Activated CD4-positive, alpha-beta T cell treated with anti-CD3 and anti-CD28 coated beads, Interleukin-2, Interleukin-4, amounts not matched to agents 100 ng/mL and 50 ng/mL, durations not matched to agents 16 hours and 8 hours (primary cell): Measurements from ENCODE around the gene ATP2B1.
"Not testable (repeated sequence)": the region's sequence is repeated elsewhere in the genome, so short reads cannot be mapped to it uniquely, and the experiment has no call there.

Experiments
- DNase-seq: peaks from one replicate; pipeline ENCODE4 v3.0.0-alpha.2; 2020; ENCODE audit warnings: low spot score

The ATP2B1 gene

GRCh38 chr12:89708565-89709156 is at the start of gene ATP2B1:
TSS of gene ATP2B1 (minus strand) at chr12:89708838. CDS start at chr12:89655886, 52,952 bp downstream.
- DNase-seq: peak; percentile 83

- not testable (repeated sequence) for DNase-seq
Observed at GRCh38 chr12:89757987-89758386, 49.3 kb upstream of the ATP2B1 start.

- peak; percentile 93 for DNase-seq
Observed at GRCh38 chr12:89756585-89757398, 48.2 kb upstream of the ATP2B1 start.

- DNase-seq: no peak
Observed at GRCh38 chr12:89756194-89756584, 47.6 kb upstream of the ATP2B1 start.

GRCh38 chr12:89753997-89754396 is 45.4 kb upstream of the ATP2B1 start:
- DNase-seq: no peak

GRCh38 chr12:89752341-89752740 is 43.7 kb upstream of the ATP2B1 start:
- no peak for DNase-seq

GRCh38 chr12:89750389-89751351 is 42.0 kb upstream of the ATP2B1 start:
- no peak for DNase-seq

- DNase-seq: no peak
Observed at GRCh38 chr12:89748791-89749190, 40.2 kb upstream of the ATP2B1 start.

GRCh38 chr12:89745286-89745685 is 36.6 kb upstream of the ATP2B1 start:
- DNase-seq: no peak

- no peak for DNase-seq
Observed at GRCh38 chr12:89742337-89743022, 33.8 kb upstream of the ATP2B1 start.

- no peak for DNase-seq
Observed at GRCh38 chr12:89740943-89741342, 32.3 kb upstream of the ATP2B1 start.

GRCh38 chr12:89736995-89737394 is 28.4 kb upstream of the ATP2B1 start:
- no peak for DNase-seq

- DNase-seq: peak; percentile 47
Observed at GRCh38 chr12:89733579-89734201, 25.1 kb upstream of the ATP2B1 start.

- DNase-seq: no peak
Observed at GRCh38 chr12:89732522-89732921, 23.9 kb upstream of the ATP2B1 start.

- no peak for DNase-seq
Observed at GRCh38 chr12:89731614-89732013, 23.0 kb upstream of the ATP2B1 start.

- no peak for DNase-seq
Observed at GRCh38 chr12:89731089-89731488, 22.5 kb upstream of the ATP2B1 start.

GRCh38 chr12:89729946-89730459 is 21.4 kb upstream of the ATP2B1 start:
- DNase-seq: no peak

GRCh38 chr12:89723276-89723675 is 14.6 kb upstream of the ATP2B1 start:
- no peak for DNase-seq

GRCh38 chr12:89721291-89721987 is 12.8 kb upstream of the ATP2B1 start:
- no peak for DNase-seq

GRCh38 chr12:89717759-89718523 is 9.3 kb upstream of the ATP2B1 start:
- no peak for DNase-seq
